Measurements from ENCODE around the gene MAP1LC3C. TPM values are rescaled to one million over a fixed set of nuclear protein-coding genes. Genes with fewer than 3 reads are reported as not detected.
"Not testable (repeated sequence)": the region's sequence is repeated elsewhere in the genome, so short reads cannot be mapped to it uniquely, and the experiment has no call there.

Gene MAP1LC3C
- total RNA-seq, 1 experiment from 2014 or later = 0.76 TPM

GRCh38 chr1:242004751-242005495, 6.0 kb upstream of the MAP1LC3C start:
- no peak for DNase-seq
- Histone ChIP-seq H3K27me3 (ENCODE audit: control insufficient read depth, insufficient read depth, low read length) (no peaks in the 10 kb centered on the region), H3K4me3 (ENCODE audit: insufficient read depth, low read depth, low read length) (no peak overlapping the region), H3K36me3 (replicated peaks; ENCODE audit: control insufficient read depth, insufficient read depth, low read length) (no peaks in the 10 kb centered on the region)

GRCh38 chr1:242002510-242002909, 3.6 kb upstream of the MAP1LC3C start:
- Histone ChIP-seq H3K27me3 (ENCODE audit: control insufficient read depth, insufficient read depth, low read length) (peaks cover 2% of the 10 kb centered on the region; the same call in 1 of the 2 replicates), H3K4me3 (ENCODE audit: insufficient read depth, low read depth, low read length) (no peak overlapping the region), H3K36me3 (replicated peaks; ENCODE audit: control insufficient read depth, insufficient read depth, low read length) (no peaks in the 10 kb centered on the region)
- no peak for DNase-seq

DNA sequence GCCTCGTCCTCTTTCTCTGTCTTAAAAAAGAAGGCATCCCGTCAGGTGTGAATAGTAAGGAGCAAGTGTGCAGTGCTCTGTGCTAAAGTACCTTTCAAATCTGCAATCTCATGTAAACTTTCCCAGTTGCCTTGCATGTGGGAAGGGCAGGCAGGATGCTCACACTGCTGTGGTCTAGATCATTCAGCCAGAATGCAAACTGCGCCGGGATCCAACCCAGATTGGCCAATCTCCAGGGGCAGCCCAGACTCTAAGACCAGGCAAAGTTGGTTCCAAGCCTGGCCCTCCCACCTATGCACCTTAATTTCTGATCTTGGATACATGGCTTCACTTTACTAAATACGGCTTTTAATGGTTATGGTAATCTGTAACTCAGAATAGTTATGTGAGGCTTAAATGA, 3.2 kb upstream of the MAP1LC3C start:
- Histone ChIP-seq H3K4me3 (ENCODE audit: insufficient read depth, low read depth, low read length) (no peak overlapping the region), H3K36me3 (replicated peaks; ENCODE audit: control insufficient read depth, insufficient read depth, low read length) (no peaks in the 10 kb centered on the region), H3K27me3 (ENCODE audit: control insufficient read depth, insufficient read depth, low read length) (peaks cover 2% of the 10 kb centered on the region; the same call in 1 of the 2 replicates)
- DNase-seq = no peak

DNA sequence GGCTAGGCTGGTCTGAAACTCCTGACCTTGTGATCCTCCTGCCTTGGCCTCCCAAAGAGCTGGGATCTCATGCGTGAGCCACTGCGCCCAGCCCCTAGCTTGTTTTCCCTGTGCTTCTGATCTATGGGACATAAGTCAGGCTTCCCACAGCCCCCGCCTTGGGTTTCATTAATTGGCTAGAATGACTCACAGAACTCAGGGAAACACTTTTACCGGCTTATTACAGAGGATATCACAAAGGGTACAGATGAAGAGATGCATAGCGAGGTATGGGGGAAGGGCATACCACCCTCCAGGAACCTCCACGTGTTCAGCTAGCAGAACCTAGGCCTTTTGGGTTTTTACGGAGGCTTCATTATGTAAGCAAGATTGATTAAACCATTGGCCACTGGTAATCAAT, 1.5 kb upstream of the MAP1LC3C start:
- DNase-seq = no peak
- Histone ChIP-seq H3K27me3 (ENCODE audit: control insufficient read depth, insufficient read depth, low read length) (peaks cover 2% of the 10 kb centered on the region; the same call in 1 of the 2 replicates), H3K36me3 (replicated peaks; ENCODE audit: control insufficient read depth, insufficient read depth, low read length) (no peaks in the 10 kb centered on the region), H3K4me3 (ENCODE audit: insufficient read depth, low read depth, low read length) (no peak overlapping the region)

- peak overlapping the region; percentile 49 for H3K4me3 ChIP-seq (ENCODE audit: insufficient read depth, low read depth, low read length)
- no peaks in the 10 kb centered on the region for H3K36me3 ChIP-seq (replicated peaks; ENCODE audit: control insufficient read depth, insufficient read depth, low read length)
- H3K27me3 ChIP-seq (ENCODE audit: control insufficient read depth, insufficient read depth, low read length) = peaks cover 2% of the 10 kb centered on the region; the same call in 1 of the 2 replicates
- peak; percentile 83 for DNase-seq
These were observed 431 bp downstream of the MAP1LC3C start for GRCh38 chr1:241998412-241998921.

DNA sequence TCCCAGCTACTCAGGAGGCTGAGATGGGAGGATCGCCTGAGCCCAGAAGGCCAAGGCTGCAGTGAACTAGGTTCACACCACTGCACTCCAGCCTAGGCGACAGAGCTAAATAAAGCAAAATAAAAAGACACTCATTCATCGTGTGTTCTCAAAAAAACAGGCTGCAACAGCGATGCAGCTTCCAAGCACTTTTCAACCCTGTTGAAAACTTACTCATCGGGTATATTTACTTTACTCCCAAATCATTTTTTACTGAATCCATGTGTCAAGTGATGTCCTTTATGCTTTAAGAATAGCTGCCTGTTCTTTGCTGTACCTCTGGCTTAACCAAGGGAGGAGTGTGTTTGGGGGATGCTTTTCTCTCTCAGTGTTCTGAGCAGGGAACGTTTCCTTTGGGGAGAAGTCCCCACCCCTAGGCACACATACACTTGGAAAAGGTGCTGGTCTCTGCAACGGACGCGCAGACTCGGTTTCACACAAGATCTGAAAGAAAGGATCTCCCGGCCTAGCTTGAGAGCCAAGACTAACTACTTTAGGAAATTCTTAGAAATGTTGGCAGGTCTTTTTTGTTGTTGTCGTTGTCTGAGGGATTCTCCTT, 1.4 kb downstream of the MAP1LC3C start:
- Histone ChIP-seq H3K4me3 (ENCODE audit: insufficient read depth, low read depth, low read length) (no peak overlapping the region), H3K27me3 (ENCODE audit: control insufficient read depth, insufficient read depth, low read length) (peaks cover 2% of the 10 kb centered on the region; the same call in 1 of the 2 replicates), H3K36me3 (replicated peaks; ENCODE audit: control insufficient read depth, insufficient read depth, low read length) (no peaks in the 10 kb centered on the region)
- DNase-seq = no peak

DNA sequence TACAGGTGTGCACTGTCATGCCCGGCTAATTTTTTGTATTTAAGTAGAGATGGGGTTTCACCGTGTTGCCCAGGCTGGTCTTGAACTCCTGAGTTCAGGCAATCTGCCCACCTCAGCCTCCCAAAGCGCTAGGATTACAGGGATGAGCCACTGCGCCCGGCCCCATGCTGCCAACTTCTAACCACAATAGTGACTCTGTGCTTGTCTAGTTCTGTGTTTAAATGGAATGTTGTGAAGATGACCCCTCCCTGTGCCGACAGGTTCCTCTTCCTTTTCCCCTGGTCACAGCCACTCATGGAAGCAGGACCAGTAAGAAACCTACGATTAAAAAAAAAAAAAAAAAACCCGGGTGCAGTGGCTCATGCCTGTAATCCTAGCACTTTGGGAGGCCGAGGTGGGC, 4.7 kb downstream of the MAP1LC3C start:
- H3K4me3 ChIP-seq (ENCODE audit: insufficient read depth, low read depth, low read length) = no peak overlapping the region
- DNase-seq = no peak
- H3K27me3 ChIP-seq (ENCODE audit: control insufficient read depth, insufficient read depth, low read length) = peaks cover 2% of the 10 kb centered on the region; the same call in 1 of the 2 replicates
- no peaks in the 10 kb centered on the region for H3K36me3 ChIP-seq (replicated peaks; ENCODE audit: control insufficient read depth, insufficient read depth, low read length)

DNA sequence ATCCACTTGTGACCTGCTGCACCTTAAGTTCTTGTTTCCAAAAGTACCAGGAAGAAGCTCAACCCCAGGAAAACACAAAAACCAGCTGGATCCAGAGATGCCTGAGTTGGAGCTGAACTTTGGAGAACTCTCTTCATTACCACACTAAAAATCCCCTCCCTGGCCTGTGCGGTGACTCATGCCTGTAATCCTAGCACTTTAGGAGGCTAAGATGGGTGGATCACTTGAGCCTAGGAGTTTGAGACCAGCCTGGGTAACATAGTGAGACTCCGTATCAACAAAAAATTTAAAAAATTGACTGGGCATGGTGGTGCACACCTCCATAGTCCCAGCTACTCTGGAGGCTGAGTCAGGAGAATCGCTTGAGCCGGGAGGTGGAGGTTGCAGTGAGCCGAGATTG, 6.2 kb downstream of the MAP1LC3C start:
- no peak for DNase-seq
- Histone ChIP-seq H3K36me3 (replicated peaks; ENCODE audit: control insufficient read depth, insufficient read depth, low read length) (no peaks in the 10 kb centered on the region), H3K27me3 (ENCODE audit: control insufficient read depth, insufficient read depth, low read length) (peaks cover 2% of the 10 kb centered on the region; the same call in 1 of the 2 replicates), H3K4me3 (ENCODE audit: insufficient read depth, low read depth, low read length) (no peak overlapping the region)

GRCh38 chr1:241990040-241990439, 8.9 kb downstream of the MAP1LC3C start:
- Histone ChIP-seq H3K36me3 (replicated peaks; ENCODE audit: control insufficient read depth, insufficient read depth, low read length) (no peaks in the 10 kb centered on the region), H3K27me3 (ENCODE audit: control insufficient read depth, insufficient read depth, low read length) (no peaks in the 10 kb centered on the region), H3K4me3 (ENCODE audit: insufficient read depth, low read depth, low read length) (no peak overlapping the region)
- peak; percentile 53 for DNase-seq

DNA sequence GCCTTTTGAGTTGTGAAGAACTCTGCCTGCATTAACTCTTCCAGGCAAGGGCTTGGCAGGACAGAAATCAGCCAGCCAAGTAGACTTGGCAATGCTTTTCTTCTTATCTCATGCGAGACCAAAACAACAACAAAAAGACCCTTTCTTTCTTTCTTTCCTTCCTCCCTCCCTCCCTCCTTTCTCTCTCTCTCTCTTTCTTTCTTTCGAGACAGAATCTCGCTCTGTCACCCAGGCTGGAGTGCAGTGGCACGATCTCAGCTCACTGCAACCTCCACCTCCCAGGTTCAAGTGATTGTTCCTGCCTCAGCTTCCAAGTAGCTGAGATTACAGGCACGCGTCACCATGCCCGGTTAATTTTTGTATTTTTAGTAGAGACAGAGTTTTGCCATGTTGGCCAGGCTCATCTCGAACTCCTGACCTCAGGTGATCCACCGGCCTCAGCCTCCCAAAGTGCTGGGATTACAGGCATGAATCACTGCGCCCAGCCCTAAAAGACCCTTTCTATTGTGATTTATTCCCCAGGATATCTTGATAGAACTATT, 10.4 kb downstream of the MAP1LC3C start:
- not testable (repeated sequence) for H3K27me3 ChIP-seq (ENCODE audit: control insufficient read depth, insufficient read depth, low read length); H3K4me3 ChIP-seq (ENCODE audit: insufficient read depth, low read depth, low read length); H3K36me3 ChIP-seq (replicated peaks; ENCODE audit: control insufficient read depth, insufficient read depth, low read length); DNase-seq

DNA sequence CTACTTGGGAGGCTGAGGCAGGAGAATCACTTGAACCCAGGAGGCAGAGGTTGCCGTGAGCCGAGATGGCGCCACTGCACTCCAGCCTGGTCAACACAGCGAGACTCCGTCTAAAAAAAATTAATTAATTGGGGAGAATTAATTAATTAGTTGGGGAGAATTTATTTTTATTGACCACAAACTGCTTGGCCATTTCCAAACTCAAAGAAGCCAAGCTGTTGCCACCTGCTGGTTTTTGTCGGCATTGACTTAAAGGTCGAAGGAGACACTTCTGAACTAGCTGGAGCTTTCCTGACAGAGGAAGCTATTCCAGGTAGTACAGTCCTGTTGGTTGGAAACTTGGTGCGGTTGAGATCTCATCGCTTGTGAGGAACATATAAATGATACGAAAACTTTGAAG, 13.1 kb downstream of the MAP1LC3C start:
- no peaks in the 10 kb centered on the region for H3K36me3 ChIP-seq (replicated peaks; ENCODE audit: control insufficient read depth, insufficient read depth, low read length)
- H3K4me3 ChIP-seq (ENCODE audit: insufficient read depth, low read depth, low read length) = no peak overlapping the region
- H3K27me3 ChIP-seq (ENCODE audit: control insufficient read depth, insufficient read depth, low read length) = no peaks in the 10 kb centered on the region
- peak; percentile 69 for DNase-seq

DNA sequence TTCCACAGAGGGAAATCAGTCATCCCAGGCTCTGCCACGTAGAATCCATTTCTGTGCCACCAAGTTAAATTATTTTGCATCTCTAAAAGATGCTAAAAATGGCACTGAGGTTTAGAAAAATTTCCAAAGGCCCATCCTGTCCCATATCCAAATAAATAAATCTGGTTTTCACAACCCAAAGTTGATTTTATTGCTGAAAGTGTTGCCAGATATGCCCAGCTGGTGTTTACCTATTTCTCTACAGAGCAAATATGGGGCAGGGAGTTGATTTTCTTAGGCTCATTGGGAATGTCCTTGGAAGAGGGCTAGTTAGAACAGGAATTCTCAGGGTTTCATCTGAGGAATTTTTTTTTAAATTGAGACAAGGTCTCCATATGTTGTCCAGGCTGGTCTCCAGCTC, 19.0 kb downstream of the MAP1LC3C start:
- H3K4me3 ChIP-seq (ENCODE audit: insufficient read depth, low read depth, low read length) = no peak overlapping the region

GRCh38 chr1:241979071-241979470, 19.8 kb downstream of the MAP1LC3C start:
- Histone ChIP-seq H3K4me3 (ENCODE audit: insufficient read depth, low read depth, low read length) (no peak overlapping the region), H3K36me3 (replicated peaks; ENCODE audit: control insufficient read depth, insufficient read depth, low read length) (no peaks in the 10 kb centered on the region), H3K27me3 (ENCODE audit: control insufficient read depth, insufficient read depth, low read length) (no peaks in the 10 kb centered on the region)
- DNase-seq = no peak

More for the DNA sequence above, 19.0 kb downstream of the MAP1LC3C start:
- no peaks in the 10 kb centered on the region for H3K36me3 ChIP-seq (replicated peaks; ENCODE audit: control insufficient read depth, insufficient read depth, low read length)
- H3K27me3 ChIP-seq (ENCODE audit: control insufficient read depth, insufficient read depth, low read length) = no peaks in the 10 kb centered on the region
- no peak for DNase-seq

GRCh38 chr1:241976229-241976628, 22.7 kb downstream of the MAP1LC3C start:
- no peaks in the 10 kb centered on the region for H3K36me3 ChIP-seq (replicated peaks; ENCODE audit: control insufficient read depth, insufficient read depth, low read length)
- H3K4me3 ChIP-seq (ENCODE audit: insufficient read depth, low read depth, low read length) = no peak overlapping the region
- DNase-seq = no peak
- no peaks in the 10 kb centered on the region for H3K27me3 ChIP-seq (ENCODE audit: control insufficient read depth, insufficient read depth, low read length)

Data from H7 (cell line).